H9 (cell line): ENCODE results near the gene RALGDS. TPM values are rescaled to one million over a fixed set of nuclear protein-coding genes. Genes with fewer than 3 reads are reported as not detected.

ENCODE experiments used
- DNase-seq: peaks from one replicate; pipeline ENCODE4 v3.0.0-alpha.2; 2017
- H2AFZ ChIP-seq: one replicate; pipeline ENCODE4 v1.6.1; 2013; ENCODE audit warnings: mild to moderate bottlenecking, low read length, control low read depth, moderate library complexity
- H2AK5ac ChIP-seq: 2 replicates; pipeline ENCODE4 v1.6.1; 2013; ENCODE audit warnings: low read length, control low read depth, mixed read lengths; ENCODE audit not compliant: insufficient read length
- H2BK120ac ChIP-seq: one replicate; pipeline ENCODE4 v1.6.1; 2013; ENCODE audit warnings: low read depth, mild to moderate bottlenecking, low read length, control low read depth, inconsistent platforms; ENCODE audit not compliant: poor library complexity, severe bottlenecking
- H2BK12ac ChIP-seq: 2 replicates; pipeline ENCODE4 v1.6.1; 2013; ENCODE audit warnings: low read length, control low read depth, mixed read lengths, low read depth; ENCODE audit not compliant: insufficient read length
- H2BK15ac ChIP-seq: 2 replicates; pipeline ENCODE4 v1.6.1; 2013; ENCODE audit warnings: low read depth, low read length, control low read depth
- H2BK20ac ChIP-seq: one replicate; pipeline ENCODE4 v1.6.1; 2013; ENCODE audit warnings: low read depth, mild to moderate bottlenecking, low read length, control low read depth, inconsistent platforms; ENCODE audit not compliant: poor library complexity, severe bottlenecking
- H2BK5ac ChIP-seq: 2 replicates; pipeline ENCODE4 v1.6.1; 2013; ENCODE audit warnings: low read length, control low read depth, mixed read lengths; ENCODE audit not compliant: insufficient read length
- H3K14ac ChIP-seq: 2 replicates; pipeline ENCODE4 v1.6.1; 2013; ENCODE audit warnings: low read length, control low read depth; ENCODE audit not compliant: insufficient read depth
- H3K18ac ChIP-seq: 2 replicates; pipeline ENCODE4 v1.6.1; 2013; ENCODE audit warnings: low read depth, mild to moderate bottlenecking, mixed read lengths, low read length, control low read depth; ENCODE audit not compliant: insufficient read length
- H3K23ac ChIP-seq: 2 replicates; pipeline ENCODE4 v1.6.1; 2013; ENCODE audit warnings: low read length, control low read depth, mixed read lengths, low read depth; ENCODE audit not compliant: insufficient read length
- H3K23me2 ChIP-seq: 2 replicates; pipeline ENCODE4 v1.6.1; 2013; ENCODE audit warnings: low read depth, mild to moderate bottlenecking, mixed read lengths, low read length, control low read depth; ENCODE audit not compliant: insufficient read length, poor library complexity, severe bottlenecking
- H3K27ac ChIP-seq: 2 replicates; pipeline ENCODE4 v1.5.1; 2013; ENCODE audit warnings: low read length, control low read depth, mixed read lengths, low read depth; ENCODE audit not compliant: insufficient read length
- H3K27me3 ChIP-seq: 2 replicates; pipeline ENCODE4 v1.6.1; 2013; ENCODE audit warnings: low read length, control low read depth, inconsistent platforms; ENCODE audit not compliant: insufficient read depth
- H3K4ac ChIP-seq: 2 replicates; pipeline ENCODE4 v1.6.1; 2013; ENCODE audit warnings: low read depth, mild to moderate bottlenecking, control low read depth, inconsistent platforms, low read length, moderate library complexity
- H3K4me1 ChIP-seq: 2 replicates; pipeline ENCODE4 v1.6.1; 2013; ENCODE audit warnings: low read length, control low read depth, inconsistent platforms; ENCODE audit not compliant: insufficient read depth
- H3K4me2 ChIP-seq: 2 replicates; pipeline ENCODE4 v1.6.1; 2013; ENCODE audit warnings: low read length, control low read depth, mixed read lengths; ENCODE audit not compliant: insufficient read length, insufficient read depth
- H3K56ac ChIP-seq: 2 replicates; pipeline ENCODE4 v1.6.1; 2013; ENCODE audit warnings: low read depth, mild to moderate bottlenecking, mixed read lengths, low read length, control low read depth; ENCODE audit not compliant: insufficient read length
- H3K79me1 ChIP-seq: 2 replicates; pipeline ENCODE4 v1.6.1; 2013; ENCODE audit warnings: low read depth, mild to moderate bottlenecking, moderate library complexity, low read length, control low read depth, inconsistent platforms; ENCODE audit not compliant: insufficient read depth, poor library complexity, severe bottlenecking
- H3K79me2 ChIP-seq: 2 replicates; pipeline ENCODE4 v1.6.1; 2013; ENCODE audit warnings: low read length, control low read depth, inconsistent platforms; ENCODE audit not compliant: insufficient read depth
- H3K9ac ChIP-seq: 2 replicates; pipeline ENCODE4 v1.6.1; 2013; ENCODE audit warnings: low read length, control low read depth, mixed read lengths; ENCODE audit not compliant: insufficient read length; ENCODE audit errors: extremely low read depth
- H3K9me3 ChIP-seq: one replicate; pipeline ENCODE4 v1.6.1; 2013; ENCODE audit warnings: low read depth, low read length, inconsistent platforms; ENCODE audit not compliant: control insufficient read depth
- H3T11ph ChIP-seq: one replicate; pipeline ENCODE4 v1.6.1; 2013; ENCODE audit warnings: mild to moderate bottlenecking, low read length, control low read depth, inconsistent platforms
- H4K20me1 ChIP-seq: one replicate; pipeline ENCODE4 v1.6.1; 2013; ENCODE audit not compliant: control insufficient read depth, insufficient read length, insufficient read depth
- H4K5ac ChIP-seq: 2 replicates; pipeline ENCODE4 v1.6.1; 2013; ENCODE audit warnings: low read depth, mild to moderate bottlenecking, mixed read lengths, low read length, control low read depth; ENCODE audit not compliant: insufficient read length
- H4K8ac ChIP-seq: replicated peaks from 2 replicates; pipeline ENCODE4 v1.6.1; 2013; ENCODE audit warnings: low read length, control low read depth, mixed read lengths, low read depth; ENCODE audit not compliant: insufficient read length
- H4K91ac ChIP-seq: 2 replicates; pipeline ENCODE4 v1.6.1; 2013; ENCODE audit warnings: low read depth, mild to moderate bottlenecking, moderate library complexity, mixed read lengths, low read length, control low read depth; ENCODE audit not compliant: insufficient read length
- H3K27ac Mint-ChIP-seq, 3 experiments: 2 replicates in 2 of 3; 3 replicates in 1 of 3; pipeline ENCODE4 v1.8.0; 2020 to 2021; ENCODE audit warnings: mixed read lengths in 3 of 3, mild to moderate bottlenecking in 1 of 3, moderate library complexity in 1 of 3
- H3K27me3 Mint-ChIP-seq: 2 replicates; pipeline ENCODE4 v1.8.0; 2021; ENCODE audit warnings: low read depth, mild to moderate bottlenecking, moderate library complexity, mixed read lengths
- H3K36me3 Mint-ChIP-seq, 3 experiments: 2 replicates in 2 of 3; 3 replicates in 1 of 3; pipeline ENCODE4 v1.8.0; 2020 to 2021; ENCODE audit warnings: low read depth in 3 of 3, mixed read lengths in 3 of 3; ENCODE audit not compliant: insufficient read depth in 1 of 3
- H3K4me1 Mint-ChIP-seq, 2 experiments: 2 replicates each; pipeline ENCODE4 v1.8.0; 2020; ENCODE audit warnings: mixed read lengths in 2 of 2
- H3K4me3 Mint-ChIP-seq, 2 experiments: 2 replicates in 1 of 2; 3 replicates in 1 of 2; pipeline ENCODE4 v1.8.0; 2020 to 2021; ENCODE audit warnings: mild to moderate bottlenecking in 2 of 2, mixed read lengths in 2 of 2, moderate library complexity in 1 of 2
- H3K9me3 Mint-ChIP-seq, 2 experiments: 2 replicates in 1 of 2; 3 replicates in 1 of 2; pipeline ENCODE4 v1.8.0; 2020; ENCODE audit warnings: mild to moderate bottlenecking in 2 of 2, mixed read lengths in 2 of 2, moderate library complexity in 1 of 2
- WGBS: extraction: QIAGEN DNeasy Blood & Tissue Kit; methylation state at CpG from one replicate; pipeline ENCODE4 v1.1.7; 2013; ENCODE audit warnings: missing lambda C conversion rate, low lambda C conversion rate, mixed read lengths; ENCODE audit not compliant: insufficient read length; ENCODE audit errors: extremely low coverage; 5-methylcytosine and 5-hydroxymethylcytosine counted together
- total RNA-seq: library from RNA; stranded (reverse); gene quantifications from 2 replicates; pipeline ENCODE4 v1.2.1, GENCODE V29; 2021
- TF ChIP-seq, protein P1 (sequence below): fragments of 200-600 bp; sonication (generic); conservative IDR thresholded peaks from 3 replicates; pipeline ENCODE4 v1.8.0; 2021; ENCODE audit warnings: antibody characterized with exemption, mild to moderate bottlenecking

The RALGDS gene
- total RNA-seq, 1 experiment from 2014 or later: 21.3 TPM

DNA sequence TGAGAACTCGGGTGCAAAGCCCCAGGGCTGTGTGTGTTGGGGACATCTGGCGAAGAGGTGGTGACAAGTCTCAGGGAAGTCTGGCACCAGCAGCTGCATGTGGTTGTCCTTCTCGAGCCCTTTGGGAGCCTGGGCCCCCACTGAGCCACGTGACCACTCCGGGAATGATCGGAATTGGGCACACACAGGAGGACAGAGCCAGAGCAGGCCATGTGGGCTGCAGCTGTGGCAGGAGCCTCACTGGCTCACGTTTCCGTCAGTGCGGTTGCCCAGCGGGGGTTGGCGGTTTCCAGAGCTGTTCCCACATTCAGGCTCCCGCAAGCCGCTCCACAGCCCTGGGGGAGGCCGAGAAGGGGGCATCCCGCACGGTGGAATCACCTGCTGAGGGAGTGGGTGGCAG lies 66.1 kb downstream of the RALGDS start:
- H3K27ac ChIP-seq: no peak overlapping the region

More for the DNA sequence above, 66.1 kb downstream of the RALGDS start:
- no peak overlapping the region for H4K91ac ChIP-seq
- no peaks in the 10 kb centered on the region for H3K4me1 ChIP-seq
- no peak overlapping the region; a peak in 1 of 7 replicates for H3K27ac Mint-ChIP-seq
- H3K56ac ChIP-seq: no peak overlapping the region
- peaks cover 13 to 15% of the 10 kb centered on the region in 2 experiments for H3K4me1 Mint-ChIP-seq
- H3K9me3 ChIP-seq: no peaks in the 10 kb centered on the region
- H3K27me3 Mint-ChIP-seq: no peaks in the 10 kb centered on the region
- H3T11ph ChIP-seq: no peak overlapping the region
- H3K27me3 ChIP-seq: no peaks in the 10 kb centered on the region
- no peaks in the 10 kb centered on the region for H3K79me1 ChIP-seq
- H3K14ac ChIP-seq: no peak overlapping the region
- no peak overlapping the region for H2BK5ac ChIP-seq
- H3K18ac ChIP-seq: no peak overlapping the region
- H3K23ac ChIP-seq: no peak overlapping the region
- no peak overlapping the region for H3K4ac ChIP-seq
- no peak overlapping the region for H3K4me3 Mint-ChIP-seq
- no peak overlapping the region for H3K4me2 ChIP-seq
- TF ChIP-seq, protein P1, sequence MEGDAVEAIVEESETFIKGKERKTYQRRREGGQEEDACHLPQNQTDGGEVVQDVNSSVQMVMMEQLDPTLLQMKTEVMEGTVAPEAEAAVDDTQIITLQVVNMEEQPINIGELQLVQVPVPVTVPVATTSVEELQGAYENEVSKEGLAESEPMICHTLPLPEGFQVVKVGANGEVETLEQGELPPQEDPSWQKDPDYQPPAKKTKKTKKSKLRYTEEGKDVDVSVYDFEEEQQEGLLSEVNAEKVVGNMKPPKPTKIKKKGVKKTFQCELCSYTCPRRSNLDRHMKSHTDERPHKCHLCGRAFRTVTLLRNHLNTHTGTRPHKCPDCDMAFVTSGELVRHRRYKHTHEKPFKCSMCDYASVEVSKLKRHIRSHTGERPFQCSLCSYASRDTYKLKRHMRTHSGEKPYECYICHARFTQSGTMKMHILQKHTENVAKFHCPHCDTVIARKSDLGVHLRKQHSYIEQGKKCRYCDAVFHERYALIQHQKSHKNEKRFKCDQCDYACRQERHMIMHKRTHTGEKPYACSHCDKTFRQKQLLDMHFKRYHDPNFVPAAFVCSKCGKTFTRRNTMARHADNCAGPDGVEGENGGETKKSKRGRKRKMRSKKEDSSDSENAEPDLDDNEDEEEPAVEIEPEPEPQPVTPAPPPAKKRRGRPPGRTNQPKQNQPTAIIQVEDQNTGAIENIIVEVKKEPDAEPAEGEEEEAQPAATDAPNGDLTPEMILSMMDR: no peak
- WGBS: no CpG with 5 or more reads among the region's 16 CpGs
- H3K79me2 ChIP-seq: no peaks in the 10 kb centered on the region
- H4K20me1 ChIP-seq: peaks cover 3% of the 10 kb centered on the region
- H4K8ac ChIP-seq: no peak overlapping the region
- no peak overlapping the region for H2AK5ac ChIP-seq
- H2BK120ac ChIP-seq: no peak overlapping the region
- H2BK15ac ChIP-seq: no peak overlapping the region
- H3K9ac ChIP-seq: no peak overlapping the region
- no peak overlapping the region for H2BK20ac ChIP-seq
- H3K36me3 Mint-ChIP-seq: peaks cover 31 to 73% (median 67%) of the 10 kb centered on the region in 3 experiments; a peak in 6 of 7 replicates
- no peaks in the 10 kb centered on the region; a peak in 1 of 5 replicates for H3K9me3 Mint-ChIP-seq
- no peak overlapping the region for H2AFZ ChIP-seq
- no peak for DNase-seq
- H4K5ac ChIP-seq: no peak overlapping the region
- H2BK12ac ChIP-seq: no peak overlapping the region
- no peaks in the 10 kb centered on the region for H3K23me2 ChIP-seq
